Islet of Langerhans (tissue), 1 donor: Measurements from ENCODE around the gene HIPK1.

ENCODE experiments used
- FAIRE-seq: peaks from one replicate; lab custom pipeline; 2011; peaks lifted over from hg19 to GRCh38; lab: Jason Lieb, UNC

HIPK1 gene

DNA sequence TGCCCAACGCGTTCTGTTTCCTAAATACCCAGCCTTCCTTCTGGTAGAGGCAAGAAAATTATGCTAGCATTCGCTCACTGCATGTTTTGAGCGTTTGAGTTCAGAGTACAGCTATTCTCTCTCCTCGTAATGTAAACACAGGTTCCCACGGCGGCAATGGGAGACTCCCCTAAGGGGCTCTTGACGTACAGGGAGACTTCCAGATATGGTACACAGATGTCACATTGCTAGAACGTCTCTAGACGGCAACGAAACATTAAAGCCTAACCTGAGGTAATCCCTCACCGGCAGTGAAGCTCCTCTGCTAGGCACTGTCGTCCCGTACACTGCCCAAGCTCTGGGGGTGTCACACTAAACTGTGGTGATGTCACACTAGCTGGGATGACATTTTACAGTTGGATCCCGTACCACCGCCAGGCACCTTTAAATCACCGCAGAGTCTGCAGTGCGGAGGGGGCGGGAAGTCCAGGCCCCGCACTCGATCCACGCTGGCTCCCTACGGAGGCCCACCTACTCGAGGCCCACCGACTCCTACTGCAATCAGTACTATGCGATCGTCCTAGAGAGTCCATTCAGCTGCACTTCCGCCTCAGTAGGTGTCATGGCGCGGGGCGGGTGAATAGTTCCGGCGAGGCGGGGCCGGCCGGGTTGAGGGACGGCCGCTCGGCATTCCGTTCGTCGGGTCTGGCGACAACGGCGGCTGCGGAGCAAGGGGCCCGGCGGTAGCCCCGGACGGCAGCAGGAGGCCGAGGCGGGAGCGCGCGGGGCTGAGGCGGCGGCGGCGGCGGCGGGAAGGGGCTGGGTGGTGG lies at the start of gene HIPK1:
HIPK1 (plus strand) TSS at position 384 of the 809 bp plus-strand sequence.
- no peak for FAIRE-seq

DNA sequence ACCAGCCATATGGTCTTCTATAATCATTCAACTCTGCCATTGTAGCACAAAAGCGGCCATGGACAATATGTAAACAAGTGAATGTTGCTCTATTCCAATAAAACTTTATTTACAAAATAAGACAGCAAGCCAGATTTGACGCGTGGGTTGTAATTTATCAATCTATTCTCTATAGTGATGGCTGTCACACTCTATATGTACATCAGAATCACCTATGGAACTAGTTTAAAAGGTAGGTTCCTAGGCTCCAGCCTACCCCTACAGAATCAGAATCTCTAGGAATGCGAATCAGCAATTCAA lies 49.4 kb upstream of the HIPK1 start:
- FAIRE-seq: no peak

DNA sequence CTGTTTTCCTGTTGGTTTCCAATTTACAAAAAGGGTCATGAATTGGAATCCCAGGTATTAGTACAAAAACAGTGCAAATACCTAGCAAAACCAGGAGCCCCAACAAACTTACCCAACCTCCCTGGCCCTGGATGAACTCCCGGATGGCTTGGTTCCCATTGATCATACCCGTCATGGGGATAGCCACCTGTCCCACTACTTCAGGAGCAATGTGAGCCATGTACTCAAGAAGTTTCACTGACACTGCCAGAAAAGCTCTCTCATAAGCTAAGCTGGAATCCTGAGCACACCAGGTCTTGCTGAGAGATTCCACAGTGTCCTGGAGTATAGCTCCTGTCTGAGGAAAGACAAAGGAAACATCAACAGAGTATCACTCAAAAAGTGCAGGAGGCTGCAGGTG lies 47.5 kb upstream of the HIPK1 start:
- FAIRE-seq: no peak

DNA sequence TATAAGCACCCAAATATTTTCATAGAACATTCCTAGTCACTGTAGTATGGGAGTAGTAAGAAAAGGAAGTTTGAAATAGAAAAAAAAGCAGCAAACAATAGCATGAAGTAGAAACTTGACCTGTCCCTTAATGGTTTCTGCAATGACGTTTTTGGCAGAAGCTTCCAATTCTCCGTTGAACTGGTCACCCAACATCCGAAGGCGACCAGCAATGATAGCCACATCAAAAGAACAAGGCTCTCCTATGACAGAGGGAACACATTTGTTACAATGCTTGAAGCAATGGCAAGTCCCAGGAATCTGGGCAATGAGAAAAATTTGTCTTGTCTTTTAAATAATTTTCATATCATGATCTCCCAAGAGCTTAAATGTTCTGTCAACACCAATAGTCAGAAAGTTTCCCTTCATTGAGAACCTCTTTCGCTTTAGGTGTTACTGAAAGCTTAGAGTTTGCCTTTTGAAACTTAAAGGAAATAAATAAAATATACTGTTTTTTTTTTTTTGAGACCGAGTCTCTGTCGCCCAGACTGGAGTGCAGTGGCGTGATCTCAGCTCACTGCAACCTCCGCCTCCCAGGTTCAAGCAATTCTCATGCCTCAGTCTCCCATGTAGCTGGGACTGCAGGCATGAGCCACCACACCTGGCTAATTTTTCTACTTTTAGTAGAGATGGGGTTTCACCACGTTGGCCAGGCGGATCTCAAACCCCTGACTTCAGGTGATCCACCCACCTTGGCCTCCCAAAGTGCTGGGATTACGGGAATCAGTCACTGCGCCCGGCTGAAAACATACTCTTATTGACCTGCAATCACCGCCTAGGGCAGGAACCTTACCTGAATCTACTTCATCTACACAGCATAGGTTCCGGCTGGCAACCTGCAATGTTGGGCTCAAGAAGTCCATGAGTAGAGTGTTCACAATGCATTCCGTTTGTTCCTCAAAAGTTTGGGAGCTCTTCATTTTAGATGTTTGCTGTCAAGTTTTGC lies 42.4 kb upstream of the HIPK1 start:
- FAIRE-seq: no peak

DNA sequence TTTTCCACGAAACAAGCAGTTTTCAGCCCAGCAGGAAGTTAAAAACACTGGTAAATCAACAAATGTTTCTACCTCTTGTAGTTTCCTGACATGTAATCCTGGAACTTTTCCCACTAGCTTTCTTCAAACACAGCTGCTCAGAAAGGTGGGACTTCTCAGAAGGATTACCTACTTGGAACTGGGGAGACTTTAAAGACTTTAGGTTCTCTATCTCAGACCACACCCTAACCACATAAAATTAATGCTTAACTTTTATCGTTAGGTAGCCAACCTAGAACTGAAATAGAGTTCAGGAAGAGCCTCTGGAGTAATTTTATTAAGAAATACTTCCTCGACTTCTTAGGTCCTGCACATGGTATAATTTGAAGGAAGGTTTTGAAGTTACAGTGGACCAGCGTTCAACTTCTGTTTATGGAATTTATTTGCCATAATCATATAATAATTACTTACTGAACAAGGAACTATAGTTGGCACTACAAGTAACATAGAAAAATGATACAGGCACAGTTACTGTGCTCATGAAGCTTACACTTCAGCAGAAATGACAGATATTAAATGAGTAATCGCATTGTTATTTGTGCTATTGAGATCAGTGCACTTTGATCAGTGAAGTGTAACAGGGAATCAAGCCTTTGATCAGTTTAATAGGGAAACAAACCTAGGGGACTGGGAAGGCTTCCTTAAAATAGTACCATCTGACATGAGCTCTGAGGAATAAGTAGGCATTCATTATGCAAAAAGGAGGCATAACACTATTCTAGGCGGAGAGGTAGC lies 41.5 kb upstream of the HIPK1 start, which contains the start of gene BCL2L15:
BCL2L15 (minus strand) TSS at position 180 of the 774 bp plus-strand sequence. CDS start 206 bp downstream, outside the sequence.
- no peak for FAIRE-seq

DNA sequence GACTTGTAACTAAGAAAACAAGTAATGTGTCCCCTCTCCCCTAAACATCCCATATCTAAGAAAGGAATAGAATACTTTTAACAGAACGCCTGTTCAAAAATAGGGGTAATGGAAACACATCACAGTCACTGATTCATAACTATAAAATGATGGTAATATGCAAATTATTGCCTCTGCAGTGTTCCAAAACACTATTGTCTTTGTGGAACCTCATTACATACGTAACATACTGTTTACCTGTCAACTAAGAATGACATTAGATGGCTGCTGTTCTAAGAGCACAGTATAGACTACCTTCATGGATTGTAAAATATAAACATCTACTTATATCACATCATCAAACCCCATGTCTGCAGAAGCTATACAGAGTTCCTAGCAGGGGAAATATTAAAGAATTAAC lies 38.3 kb upstream of the HIPK1 start:
- no peak for FAIRE-seq

DNA sequence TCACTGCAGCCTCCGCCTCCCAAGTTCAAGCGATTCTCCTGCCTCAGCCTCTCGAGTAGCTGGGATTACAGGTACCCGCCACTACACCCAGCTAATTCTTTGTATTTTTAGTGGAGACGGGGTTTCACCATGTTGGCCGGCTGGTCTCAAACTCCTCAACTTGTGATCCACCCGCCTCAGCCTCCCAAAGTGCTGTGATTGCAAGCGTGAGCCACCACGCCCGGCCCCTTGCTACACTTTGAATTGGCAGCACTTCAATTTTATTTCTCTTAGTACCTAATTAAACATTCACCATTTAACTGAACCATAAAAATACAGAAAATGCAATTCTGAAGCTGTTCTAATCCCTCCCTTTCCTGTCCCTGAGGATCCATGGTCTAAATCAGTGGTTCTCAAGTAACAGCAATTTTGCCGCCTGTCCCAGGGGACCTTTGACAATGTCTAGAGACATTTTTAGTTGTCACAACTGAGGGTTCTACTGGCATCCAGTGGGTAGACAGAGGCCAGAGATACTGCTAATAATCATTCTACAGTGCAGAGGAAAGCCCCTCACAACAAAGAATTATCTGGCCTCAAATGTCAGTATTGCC lies 37.4 kb upstream of the HIPK1 start:
- FAIRE-seq: no peak

DNA sequence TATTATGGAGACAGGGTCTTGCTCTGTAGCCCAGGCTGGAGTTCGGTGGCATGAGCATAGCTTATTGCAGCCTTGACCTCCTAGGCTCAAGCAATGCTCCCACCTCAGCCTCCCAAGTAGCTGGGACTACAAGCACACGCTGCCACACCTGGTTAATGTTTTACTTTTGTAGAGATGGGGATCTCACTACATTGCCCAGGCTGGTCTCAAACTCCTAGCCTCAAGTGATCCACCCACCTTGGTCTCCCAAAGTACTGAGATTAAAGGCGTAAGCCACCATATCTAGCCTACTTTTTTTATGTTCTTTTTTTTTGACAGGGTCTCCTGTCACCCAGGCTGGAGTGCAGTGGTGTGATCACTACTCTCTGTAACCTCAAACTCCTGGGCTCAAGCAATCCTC lies 35.9 kb upstream of the HIPK1 start:
- FAIRE-seq: no peak

DNA sequence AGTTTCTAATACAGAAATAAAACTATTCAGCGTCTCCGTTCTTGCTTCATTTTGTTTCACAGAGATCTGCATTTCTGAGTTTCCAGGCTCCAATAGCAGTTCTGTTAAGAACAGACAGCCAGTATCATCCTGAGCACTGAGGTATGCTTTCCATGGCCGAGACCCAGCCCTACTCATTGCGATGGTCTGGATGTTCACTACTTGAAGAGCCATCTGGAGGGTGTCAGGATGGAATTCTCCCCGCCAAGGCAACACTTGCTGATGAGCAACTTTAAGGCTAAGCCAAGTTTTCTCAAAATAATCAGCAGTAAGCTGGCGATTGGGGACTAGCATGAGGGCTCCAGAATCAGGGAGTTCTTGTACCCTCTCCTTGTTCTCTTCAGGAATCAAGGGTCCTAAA lies 34.0 kb upstream of the HIPK1 start:
- FAIRE-seq: no peak

DNA sequence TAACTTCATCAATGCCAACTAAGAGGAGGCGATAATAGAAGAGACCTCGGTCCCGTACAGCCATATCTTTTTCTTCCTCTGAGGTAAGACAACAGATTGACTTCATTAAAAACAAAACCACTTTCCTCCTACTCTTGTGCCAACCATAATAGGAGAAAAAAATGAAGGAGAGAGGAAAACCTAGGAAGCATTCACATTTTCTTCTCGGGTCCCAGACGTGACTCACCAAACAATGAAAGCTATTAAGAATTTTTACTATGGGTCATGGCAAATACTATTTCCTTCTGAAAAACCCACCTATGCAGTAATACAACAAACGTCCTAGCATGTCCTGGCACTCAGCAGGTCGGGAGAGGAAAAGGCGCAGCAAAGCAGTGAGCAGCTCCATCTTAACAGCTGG lies 33.2 kb upstream of the HIPK1 start:
- no peak for FAIRE-seq

DNA sequence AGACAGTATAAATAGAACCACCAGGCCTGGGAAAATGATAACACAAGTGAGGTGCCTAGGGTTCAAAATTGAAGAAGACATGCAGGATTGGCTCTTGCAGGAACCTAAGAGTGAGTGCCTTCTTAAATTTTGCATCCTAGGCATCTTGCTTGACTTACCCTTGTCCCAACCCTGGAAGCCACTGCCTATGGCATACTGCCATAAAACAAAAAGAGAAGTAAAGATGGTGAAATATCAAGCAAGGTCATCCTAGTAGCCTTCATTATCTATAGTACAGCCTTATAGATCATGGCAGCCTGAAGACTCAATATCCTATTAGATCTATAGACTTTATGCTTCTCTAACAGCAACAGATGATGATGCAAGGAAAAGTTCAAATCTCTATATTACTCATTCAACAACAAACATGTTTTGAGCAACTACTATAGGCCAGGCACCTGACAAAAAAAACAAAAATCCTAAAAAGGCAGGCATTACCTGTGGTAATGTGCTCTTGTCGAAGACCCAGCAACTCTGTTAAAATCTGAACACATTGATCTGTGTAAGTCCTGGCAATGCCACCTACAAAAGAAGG lies 30.8 kb upstream of the HIPK1 start:
- FAIRE-seq: no peak

DNA sequence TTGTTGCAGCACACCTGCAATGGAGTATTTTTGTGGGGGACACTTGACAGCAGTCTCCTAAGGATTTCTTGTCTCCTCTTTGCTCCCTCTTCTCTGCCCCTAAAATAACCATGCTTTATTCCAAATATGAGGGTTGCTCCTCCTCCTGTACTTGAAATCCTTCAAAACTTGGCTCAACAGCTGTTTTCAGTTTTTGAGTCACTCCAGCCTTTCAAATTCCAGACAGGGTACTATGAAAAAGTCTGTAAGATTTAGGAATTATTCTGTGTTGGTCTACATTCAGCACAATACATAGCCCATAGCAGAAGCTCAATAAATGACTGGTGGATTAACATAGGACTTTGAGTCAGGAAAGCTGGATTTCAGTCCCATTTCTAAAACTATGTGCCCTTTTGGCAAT lies 30.0 kb upstream of the HIPK1 start:
- FAIRE-seq: no peak

DNA sequence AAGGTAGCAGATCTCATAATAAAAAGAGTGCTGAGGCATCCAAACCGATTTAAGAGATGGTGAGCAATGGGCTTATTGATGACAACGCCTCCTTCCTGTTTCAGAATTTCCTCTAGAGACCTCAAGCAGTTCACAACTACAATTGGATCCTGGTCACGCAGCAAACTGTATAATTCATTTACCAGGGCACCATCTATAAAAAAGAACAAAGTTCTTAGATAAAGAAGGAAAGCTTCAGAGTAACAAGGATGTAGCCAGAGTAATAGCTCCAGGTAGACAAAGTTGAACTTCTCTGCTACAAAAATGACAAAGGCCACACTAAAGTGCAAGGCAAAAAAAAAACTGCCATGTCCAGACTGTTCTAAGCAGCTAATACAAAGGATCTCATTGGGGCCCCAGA lies 27.9 kb upstream of the HIPK1 start:
- FAIRE-seq: no peak

DNA sequence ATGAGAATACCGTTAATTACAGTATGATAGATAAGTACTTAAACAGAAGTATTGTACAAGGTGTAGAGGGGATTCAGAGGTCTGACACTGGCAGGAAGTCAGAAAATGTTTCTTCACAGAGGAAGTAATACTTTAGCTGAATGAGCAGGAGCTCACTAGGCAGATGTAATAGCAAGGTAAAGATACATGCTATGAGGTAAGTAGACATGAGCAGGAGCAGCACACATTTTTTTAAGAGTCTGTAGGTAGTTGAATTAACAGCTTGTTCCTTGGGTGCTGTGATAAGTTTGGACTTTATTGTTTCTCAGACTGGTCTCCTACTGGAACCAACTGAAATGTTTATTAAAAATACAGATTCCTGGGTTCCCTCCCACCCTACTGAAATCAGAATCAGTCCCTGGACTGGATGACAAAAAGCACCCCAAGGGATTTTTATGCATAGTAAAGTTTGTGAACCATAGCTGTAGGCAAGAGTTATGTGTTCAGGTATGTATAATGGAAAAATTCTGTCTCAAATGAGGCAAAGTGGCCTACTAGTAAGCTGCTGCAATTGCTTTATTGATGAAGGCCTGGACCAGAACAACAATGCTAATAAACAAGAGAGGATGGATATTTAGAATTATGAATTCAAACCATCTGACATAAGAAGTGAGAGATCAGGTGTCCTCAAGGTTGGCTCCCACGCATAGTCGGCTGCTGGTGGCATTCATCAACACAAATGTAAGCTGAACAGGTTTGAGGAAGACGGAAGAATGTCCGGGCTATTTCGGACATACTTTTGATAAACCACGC lies 25.4 kb upstream of the HIPK1 start:
- FAIRE-seq: no peak

DNA sequence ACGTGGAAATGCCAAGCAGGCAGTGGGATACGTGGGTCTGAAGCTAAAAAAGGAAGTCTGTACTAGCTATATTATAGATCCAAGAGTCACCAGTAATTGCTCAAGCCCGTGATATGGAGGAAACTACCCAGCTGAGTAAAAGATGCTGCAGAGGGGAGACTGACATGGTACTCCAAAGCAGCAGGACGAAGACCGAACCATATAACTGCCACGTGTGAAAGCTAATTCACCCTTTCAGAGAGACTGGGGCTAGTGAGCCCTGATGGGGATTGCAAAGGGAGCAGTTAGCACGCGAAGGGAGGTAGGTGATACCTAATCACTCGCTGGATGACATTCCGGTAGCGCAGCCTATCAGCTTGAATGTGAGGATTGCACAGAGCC lies 24.8 kb upstream of the HIPK1 start:
- no peak for FAIRE-seq

DNA sequence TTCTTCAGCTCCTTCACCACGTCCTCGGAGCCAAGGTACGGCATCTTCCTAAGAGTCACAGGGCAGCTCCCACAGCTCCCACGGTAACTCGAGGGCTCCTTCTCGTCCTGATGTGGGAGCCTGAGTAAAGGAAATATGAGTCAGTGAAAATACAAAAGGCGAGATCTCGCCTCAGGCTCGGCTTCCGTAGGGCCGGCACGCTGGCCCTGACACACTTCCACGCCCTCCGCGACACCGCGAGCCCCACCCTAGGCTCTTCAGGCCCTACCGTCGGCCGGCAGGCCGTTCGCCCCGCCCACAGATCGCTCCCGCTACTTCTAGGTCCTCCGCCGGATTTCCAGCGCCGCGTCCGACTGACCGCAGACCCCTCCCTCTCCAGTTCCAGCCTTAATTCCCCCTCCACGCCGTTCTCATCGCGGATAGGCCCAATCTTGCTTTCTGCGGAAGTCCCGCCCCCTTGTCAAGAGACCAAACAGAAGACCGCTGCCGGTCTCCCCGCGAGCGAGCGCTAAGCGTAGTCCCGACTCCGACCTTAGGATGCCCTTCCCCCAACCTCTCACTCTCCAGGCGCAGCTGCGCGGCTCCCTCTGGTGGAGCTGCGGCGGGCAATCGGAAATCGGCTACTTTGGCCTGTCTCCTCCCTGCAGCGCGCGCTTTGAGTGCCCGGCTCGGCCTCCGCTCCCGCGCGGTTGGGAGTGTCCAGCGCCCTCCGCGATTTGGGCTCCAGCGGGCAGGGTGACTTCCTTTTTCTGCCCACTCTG lies 24.3 kb upstream of the HIPK1 start, which contains the start of the genes AP4B1 and DCLRE1B:
AP4B1 (minus strand) TSS at position 126 of the 761 bp plus-strand sequence; CDS start at position 44, 82 bp downstream.
DCLRE1B (plus strand) TSS at position 653 of the 761 bp plus-strand sequence. CDS start 261 bp downstream, outside the sequence.
- FAIRE-seq: no peak

DNA sequence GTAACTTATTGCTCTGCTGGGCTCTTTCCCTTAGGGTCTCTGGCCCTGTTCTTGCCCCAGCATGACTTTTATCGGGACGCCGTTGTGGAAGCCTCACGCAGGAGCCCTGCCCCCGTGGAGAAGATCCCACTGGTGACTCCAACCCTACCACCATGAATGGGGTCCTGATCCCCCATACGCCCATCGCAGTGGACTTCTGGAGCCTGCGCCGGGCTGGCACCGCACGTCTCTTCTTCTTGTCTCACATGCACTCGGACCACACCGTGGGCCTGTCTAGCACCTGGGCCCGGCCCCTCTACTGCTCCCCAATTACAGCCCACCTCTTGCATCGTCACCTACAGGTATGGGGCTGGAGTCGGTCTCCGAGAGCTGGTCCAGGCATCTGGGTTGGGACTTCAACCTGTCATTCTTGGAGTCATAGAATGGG lies 23.7 kb upstream of the HIPK1 start:
- no peak for FAIRE-seq

DNA sequence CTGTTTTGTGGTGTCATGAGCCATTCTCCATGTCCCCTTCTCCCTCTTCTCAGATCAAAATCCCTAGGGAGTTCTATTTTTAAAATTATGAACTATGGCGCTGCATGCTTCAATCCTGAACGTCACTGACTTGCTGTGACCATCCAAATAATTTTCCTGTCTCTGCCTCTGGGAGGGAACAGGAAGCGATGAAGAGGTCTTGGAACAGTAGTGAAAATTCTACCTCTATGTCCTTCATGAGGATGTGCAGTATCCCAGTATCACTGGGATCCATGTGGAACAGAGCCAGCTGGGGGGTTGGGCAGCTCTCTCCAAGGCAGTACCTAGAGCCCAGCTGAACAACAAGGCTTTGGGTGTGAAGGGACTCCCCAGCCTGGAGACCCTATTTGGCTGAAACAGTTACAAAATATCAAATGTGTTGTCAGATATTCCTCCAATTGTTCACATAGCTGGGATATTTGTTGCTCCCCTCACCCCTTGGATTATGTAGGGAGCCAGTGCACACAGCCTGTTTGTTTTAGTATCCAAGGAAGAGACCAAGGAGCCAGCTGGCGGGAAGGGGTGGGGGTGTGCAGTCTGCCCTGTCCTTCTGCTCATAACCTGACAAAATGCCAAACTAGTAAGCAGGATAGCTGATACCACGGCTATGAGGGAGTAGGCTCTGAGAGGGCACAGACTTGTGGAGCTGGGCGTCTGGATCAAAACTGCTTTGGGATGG lies 16.4 kb upstream of the HIPK1 start:
- FAIRE-seq: no peak

DNA sequence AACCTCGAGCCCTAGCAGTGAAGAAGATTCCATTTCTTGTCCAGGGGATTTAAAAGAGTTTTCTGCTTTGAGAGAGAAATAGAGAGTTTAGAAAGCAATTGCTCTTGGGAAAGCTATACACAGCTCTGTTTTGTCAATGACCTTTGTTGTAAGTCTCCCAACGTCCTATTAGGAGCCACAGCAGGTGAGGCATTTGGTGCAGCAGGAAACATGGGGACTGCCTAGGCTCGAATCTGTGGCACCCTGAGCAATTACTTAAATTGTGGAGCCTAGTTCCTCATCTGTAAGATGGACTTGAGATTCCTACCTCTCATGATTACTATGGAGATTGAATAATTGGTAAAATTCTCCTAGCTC lies 15.8 kb upstream of the HIPK1 start:
- FAIRE-seq: no peak
